Ovary (tissue), 3 donors: ENCODE measurements around the gene PRDX2.
"Not testable (repeated sequence)": the region's sequence is repeated elsewhere in the genome, so short reads cannot be mapped to it uniquely, and the experiment has no call there.

ENCODE experiments used
- EP300 ChIP-seq: sonication (generic); formaldehyde crosslinking; IDR thresholded peaks from one replicate; pipeline ENCODE4 v1.6.1; 2017; ENCODE audit warnings: antibody characterized with exemption
- POLR2A ChIP-seq: fragments of 450-650 bp; IDR thresholded peaks from one replicate; pipeline ENCODE4 v1.6.1; 2017; ENCODE audit warnings: antibody characterized with exemption, mild to moderate bottlenecking, moderate library complexity
- TF ChIP-seq, protein P1 (sequence below), 3 donors: fragments of 450-650 bp in 2 of 3; fragments of 200-600 bp in 1 of 3; IDR thresholded peaks; one replicate each; pipeline versions ENCODE4 v1.5.1 to v1.8.0; 2016 to 2022; ENCODE audit warnings: antibody characterized with exemption in 3 of 3, mild to moderate bottlenecking in 1 of 3
- donor health status: DM: no; HTN: no; CAD: no.

DNA sequence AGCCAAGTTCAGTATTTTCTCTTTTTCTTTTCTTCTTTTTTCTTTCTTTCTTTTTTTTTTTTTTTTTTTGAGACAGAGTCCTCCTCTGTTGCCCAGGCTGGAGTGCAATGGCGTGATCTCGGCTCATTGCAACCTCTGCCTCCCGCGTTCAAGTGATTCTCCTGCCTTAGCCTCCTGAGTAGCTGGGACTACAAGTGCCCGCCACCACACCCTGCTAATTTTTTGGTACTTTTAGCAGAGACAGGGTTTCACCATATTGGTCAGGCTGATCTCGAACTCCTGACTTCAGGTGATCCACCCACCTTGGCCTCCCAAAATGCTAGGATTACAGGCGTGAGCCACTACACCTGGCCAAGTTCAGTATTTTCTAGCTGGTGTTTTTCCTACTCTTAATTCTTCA is 4.0 kb downstream of the PRDX2 start:
- TF ChIP-seq, protein P1, sequence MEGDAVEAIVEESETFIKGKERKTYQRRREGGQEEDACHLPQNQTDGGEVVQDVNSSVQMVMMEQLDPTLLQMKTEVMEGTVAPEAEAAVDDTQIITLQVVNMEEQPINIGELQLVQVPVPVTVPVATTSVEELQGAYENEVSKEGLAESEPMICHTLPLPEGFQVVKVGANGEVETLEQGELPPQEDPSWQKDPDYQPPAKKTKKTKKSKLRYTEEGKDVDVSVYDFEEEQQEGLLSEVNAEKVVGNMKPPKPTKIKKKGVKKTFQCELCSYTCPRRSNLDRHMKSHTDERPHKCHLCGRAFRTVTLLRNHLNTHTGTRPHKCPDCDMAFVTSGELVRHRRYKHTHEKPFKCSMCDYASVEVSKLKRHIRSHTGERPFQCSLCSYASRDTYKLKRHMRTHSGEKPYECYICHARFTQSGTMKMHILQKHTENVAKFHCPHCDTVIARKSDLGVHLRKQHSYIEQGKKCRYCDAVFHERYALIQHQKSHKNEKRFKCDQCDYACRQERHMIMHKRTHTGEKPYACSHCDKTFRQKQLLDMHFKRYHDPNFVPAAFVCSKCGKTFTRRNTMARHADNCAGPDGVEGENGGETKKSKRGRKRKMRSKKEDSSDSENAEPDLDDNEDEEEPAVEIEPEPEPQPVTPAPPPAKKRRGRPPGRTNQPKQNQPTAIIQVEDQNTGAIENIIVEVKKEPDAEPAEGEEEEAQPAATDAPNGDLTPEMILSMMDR (IDR thresholded peaks at IDR 0.05) = not testable (repeated sequence)
- TF ChIP-seq POLR2A, EP300: not testable (repeated sequence)
